Loucy (cell line): ENCODE results near the gene PUSL1.

Source experiments
- H2AFZ ChIP-seq: fragments of 200-600 bp; sonication (generic); 2 replicates; pipeline ENCODE4 v1.6.0; 2016; ENCODE audit warnings: antibody characterized with exemption, mild to moderate bottlenecking, low read length, moderate library complexity
- H3F3A ChIP-seq: fragments of 200-600 bp; 2 replicates; pipeline ENCODE4 v1.6.0; 2016; ENCODE audit warnings: antibody characterized with exemption, low read depth, mild to moderate bottlenecking
- H3K27me3 ChIP-seq: fragments of 200-600 bp; sonication (generic); 2 replicates; pipeline ENCODE4 v1.6.1; 2014; ENCODE audit warnings: low read length, mild to moderate bottlenecking; ENCODE audit not compliant: insufficient read depth, poor library complexity, severe bottlenecking
- H3K36me3 ChIP-seq: fragments of 200-600 bp; sonication (generic); 2 replicates; pipeline ENCODE4 v1.6.1; 2016; ENCODE audit warnings: low read length; ENCODE audit not compliant: insufficient read depth
- H3K4me1 ChIP-seq: fragments of 200-600 bp; sonication (generic); 2 replicates; pipeline ENCODE4 v1.5.1; 2014; ENCODE audit warnings: low read length, mild to moderate bottlenecking; ENCODE audit not compliant: insufficient read depth, poor library complexity, severe bottlenecking
- H3K4me2 ChIP-seq: fragments of 200-600 bp; sonication (generic); 2 replicates; pipeline ENCODE4 v1.6.0; 2014; ENCODE audit warnings: antibody characterized with exemption, low read length, low read depth, mild to moderate bottlenecking; ENCODE audit not compliant: poor library complexity, severe bottlenecking
- H3K4me3 ChIP-seq: fragments of 200-600 bp; sonication (generic); 2 replicates; pipeline ENCODE4 v1.5.1; 2014; ENCODE audit warnings: low read length, mild to moderate bottlenecking, mixed read lengths; ENCODE audit not compliant: poor library complexity, severe bottlenecking
- H3K79me2 ChIP-seq: fragments of 200-600 bp; sonication (generic); 2 replicates; pipeline ENCODE4 v1.6.1; 2014; ENCODE audit warnings: low read length; ENCODE audit not compliant: insufficient read depth
- H3K9ac ChIP-seq: fragments of 200-600 bp; sonication (generic); 2 replicates; pipeline ENCODE4 v1.6.0; 2014; ENCODE audit warnings: mild to moderate bottlenecking, low read depth, low read length, moderate library complexity; ENCODE audit not compliant: poor library complexity, severe bottlenecking
- H3K9me2 ChIP-seq: fragments of 200-600 bp; sonication (generic); replicated peaks from 2 replicates; pipeline ENCODE4 v1.6.1; 2016; ENCODE audit warnings: low read depth, low read length, mixed read lengths
- H3K9me3 ChIP-seq: fragments of 200-600 bp; sonication (generic); 2 replicates; pipeline ENCODE4 v1.6.1; 2014; ENCODE audit warnings: mild to moderate bottlenecking, antibody characterized with exemption, low read length, low read depth; ENCODE audit not compliant: insufficient read depth
- H4K20me1 ChIP-seq: fragments of 200-600 bp; sonication (generic); 2 replicates; pipeline ENCODE4 v1.6.0; 2014; ENCODE audit warnings: antibody characterized with exemption, low read length, mild to moderate bottlenecking; ENCODE audit not compliant: insufficient read depth, poor library complexity, severe bottlenecking
- EZH2phosphoT487 ChIP-seq: fragments of 200-600 bp; IDR thresholded peaks from 2 replicates; pipeline ENCODE4 v1.6.1; 2018; ENCODE audit warnings: antibody characterized with exemption, mild to moderate bottlenecking, moderate library complexity, borderline replicate concordance
- TF ChIP-seq, protein P1 (sequence below): fragments of 200-600 bp; sonication (generic); conservative IDR thresholded peaks from 2 replicates; pipeline ENCODE4 v1.5.1; 2014; ENCODE audit warnings: mild to moderate bottlenecking, antibody characterized with exemption, low read length

PUSL1 gene

DNA sequence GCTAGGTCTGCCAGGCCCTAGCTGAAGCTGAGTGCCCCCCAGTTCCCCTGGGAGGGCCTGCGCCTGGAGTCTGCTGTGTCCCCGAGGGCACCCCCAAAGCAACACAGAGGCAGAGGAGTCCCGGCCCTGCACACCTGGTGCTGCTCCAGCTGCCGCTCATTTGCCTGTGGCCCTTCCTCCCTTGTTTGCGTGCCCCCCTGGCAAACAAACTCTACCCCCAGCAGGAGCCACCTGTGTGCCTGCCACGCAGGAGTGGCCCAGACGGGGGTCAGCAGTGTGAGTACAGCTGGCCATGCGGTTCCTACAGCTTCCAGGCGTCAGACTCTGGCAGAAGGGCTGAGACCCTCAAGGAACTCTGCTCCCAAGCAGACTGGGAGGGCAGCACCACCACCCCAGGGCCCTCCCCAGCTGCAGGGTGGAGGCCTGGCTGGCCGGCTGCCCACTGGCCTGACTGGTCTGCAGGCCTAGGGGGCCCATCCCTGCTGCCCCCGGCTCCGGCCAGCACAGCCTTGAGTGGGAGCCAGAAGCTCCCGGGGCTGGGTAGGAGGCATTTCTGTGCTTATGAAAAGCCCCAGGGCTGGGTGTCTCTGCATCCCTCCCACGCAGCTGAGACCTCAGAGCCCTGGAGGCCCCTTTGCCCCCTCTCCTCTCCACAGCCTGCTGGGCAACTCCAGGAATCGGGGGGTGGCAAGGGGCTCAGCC is 22.1 kb downstream of the PUSL1 start:
- no peaks in the 10 kb centered on the region for H3K27me3 ChIP-seq
- H4K20me1 ChIP-seq = peaks cover 12% of the 10 kb centered on the region
- peaks cover 10% of the 10 kb centered on the region for H3K4me1 ChIP-seq
- no peaks in the 10 kb centered on the region for H3K36me3 ChIP-seq
- H3K4me2 ChIP-seq = no peak overlapping the region
- no peak for TF ChIP-seq EZH2phosphoT487
- TF ChIP-seq, protein P1, sequence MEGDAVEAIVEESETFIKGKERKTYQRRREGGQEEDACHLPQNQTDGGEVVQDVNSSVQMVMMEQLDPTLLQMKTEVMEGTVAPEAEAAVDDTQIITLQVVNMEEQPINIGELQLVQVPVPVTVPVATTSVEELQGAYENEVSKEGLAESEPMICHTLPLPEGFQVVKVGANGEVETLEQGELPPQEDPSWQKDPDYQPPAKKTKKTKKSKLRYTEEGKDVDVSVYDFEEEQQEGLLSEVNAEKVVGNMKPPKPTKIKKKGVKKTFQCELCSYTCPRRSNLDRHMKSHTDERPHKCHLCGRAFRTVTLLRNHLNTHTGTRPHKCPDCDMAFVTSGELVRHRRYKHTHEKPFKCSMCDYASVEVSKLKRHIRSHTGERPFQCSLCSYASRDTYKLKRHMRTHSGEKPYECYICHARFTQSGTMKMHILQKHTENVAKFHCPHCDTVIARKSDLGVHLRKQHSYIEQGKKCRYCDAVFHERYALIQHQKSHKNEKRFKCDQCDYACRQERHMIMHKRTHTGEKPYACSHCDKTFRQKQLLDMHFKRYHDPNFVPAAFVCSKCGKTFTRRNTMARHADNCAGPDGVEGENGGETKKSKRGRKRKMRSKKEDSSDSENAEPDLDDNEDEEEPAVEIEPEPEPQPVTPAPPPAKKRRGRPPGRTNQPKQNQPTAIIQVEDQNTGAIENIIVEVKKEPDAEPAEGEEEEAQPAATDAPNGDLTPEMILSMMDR = no peak
- H3K9ac ChIP-seq = no peak overlapping the region
- H3K9me3 ChIP-seq = no peaks in the 10 kb centered on the region
- peaks cover 12% of the 10 kb centered on the region; the same call in 1 of the 2 replicates for H3K79me2 ChIP-seq
- no peak overlapping the region for H3K4me3 ChIP-seq
- no peaks in the 10 kb centered on the region for H3K9me2 ChIP-seq
- no peaks in the 10 kb centered on the region for H3F3A ChIP-seq
- no peak overlapping the region for H2AFZ ChIP-seq

DNA sequence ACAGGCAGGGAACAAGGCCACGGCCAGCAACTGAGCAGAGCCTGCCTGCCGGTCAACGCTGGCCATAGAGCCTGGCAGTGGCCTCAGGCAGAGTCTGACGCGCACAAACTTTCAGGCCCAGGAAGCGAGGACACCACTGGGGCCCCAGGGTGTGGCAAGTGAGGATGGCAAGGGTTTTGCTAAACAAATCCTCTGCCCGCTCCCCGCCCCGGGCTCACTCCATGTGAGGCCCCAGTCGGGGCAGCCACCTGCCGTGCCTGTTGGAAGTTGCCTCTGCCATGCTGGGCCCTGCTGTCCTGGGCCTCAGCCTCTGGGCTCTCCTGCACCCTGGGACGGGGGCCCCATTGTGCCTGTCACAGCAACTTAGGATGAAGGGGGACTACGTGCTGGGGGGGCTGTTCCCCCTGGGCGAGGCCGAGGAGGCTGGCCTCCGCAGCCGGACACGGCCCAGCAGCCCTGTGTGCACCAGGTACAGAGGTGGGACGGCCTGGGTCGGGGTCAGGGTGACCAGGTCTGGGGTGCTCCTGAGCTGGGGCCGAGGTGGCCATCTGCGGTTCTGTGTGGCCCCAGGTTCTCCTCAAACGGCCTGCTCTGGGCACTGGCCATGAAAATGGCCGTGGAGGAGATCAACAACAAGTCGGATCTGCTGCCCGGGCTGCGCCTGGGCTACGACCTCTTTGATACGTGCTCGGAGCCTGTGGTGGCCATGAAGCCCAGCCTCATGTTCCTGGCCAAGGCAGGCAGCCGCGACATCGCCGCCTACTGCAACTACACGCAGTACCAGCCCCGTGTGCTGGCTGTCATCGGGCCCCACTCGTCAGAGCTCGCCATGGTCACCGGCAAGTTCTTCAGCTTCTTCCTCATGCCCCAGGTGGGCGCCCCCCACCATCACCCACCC is 22.9 kb downstream of the PUSL1 start, which contains the start of gene TAS1R3:
Gene TAS1R3, plus strand, starts transcription at position 213 of the 898 bp plus-strand sequence. Its CDS starts 66 bp downstream, at position 279.
- H3K9me3 ChIP-seq = no peaks in the 10 kb centered on the region
- peaks cover 4% of the 10 kb centered on the region; the same call in 1 of the 2 replicates for H3K79me2 ChIP-seq
- no peak within 1 kb of the TSS for H2AFZ ChIP-seq
- no peak within 1 kb of the TSS for H3K4me3 ChIP-seq
- peaks cover 4% of the 10 kb centered on the region for H4K20me1 ChIP-seq
- H3K9me2 ChIP-seq = no peaks in the 10 kb centered on the region
- H3K4me2 ChIP-seq = no peak within 1 kb of the TSS
- TF ChIP-seq, protein P1 = no peak
- TF ChIP-seq EZH2phosphoT487 = no peak
- H3K4me1 ChIP-seq = peaks cover 2% of the 10 kb centered on the region
- no peaks in the 10 kb centered on the region for H3K27me3 ChIP-seq
- H3F3A ChIP-seq = no peaks in the 10 kb centered on the region
- H3K36me3 ChIP-seq = no peaks in the 10 kb centered on the region
- no peak within 1 kb of the TSS for H3K9ac ChIP-seq

DNA sequence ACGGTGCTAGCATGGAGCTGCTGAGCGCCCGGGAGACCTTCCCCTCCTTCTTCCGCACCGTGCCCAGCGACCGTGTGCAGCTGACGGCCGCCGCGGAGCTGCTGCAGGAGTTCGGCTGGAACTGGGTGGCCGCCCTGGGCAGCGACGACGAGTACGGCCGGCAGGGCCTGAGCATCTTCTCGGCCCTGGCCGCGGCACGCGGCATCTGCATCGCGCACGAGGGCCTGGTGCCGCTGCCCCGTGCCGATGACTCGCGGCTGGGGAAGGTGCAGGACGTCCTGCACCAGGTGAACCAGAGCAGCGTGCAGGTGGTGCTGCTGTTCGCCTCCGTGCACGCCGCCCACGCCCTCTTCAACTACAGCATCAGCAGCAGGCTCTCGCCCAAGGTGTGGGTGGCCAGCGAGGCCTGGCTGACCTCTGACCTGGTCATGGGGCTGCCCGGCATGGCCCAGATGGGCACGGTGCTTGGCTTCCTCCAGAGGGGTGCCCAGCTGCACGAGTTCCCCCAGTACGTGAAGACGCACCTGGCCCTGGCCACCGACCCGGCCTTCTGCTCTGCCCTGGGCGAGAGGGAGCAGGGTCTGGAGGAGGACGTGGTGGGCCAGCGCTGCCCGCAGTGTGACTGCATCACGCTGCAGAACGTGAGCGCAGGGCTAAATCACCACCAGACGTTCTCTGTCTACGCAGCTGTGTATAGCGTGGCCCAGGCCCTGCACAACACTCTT is 23.8 kb downstream of the PUSL1 start:
- H3K27me3 ChIP-seq = no peaks in the 10 kb centered on the region
- no peak overlapping the region for H3K4me3 ChIP-seq
- no peaks in the 10 kb centered on the region for H3F3A ChIP-seq
- H3K4me2 ChIP-seq = no peak overlapping the region
- no peaks in the 10 kb centered on the region for H3K9me2 ChIP-seq
- no peak overlapping the region for H2AFZ ChIP-seq
- no peaks in the 10 kb centered on the region for H3K4me1 ChIP-seq
- H3K9ac ChIP-seq = no peak overlapping the region
- TF ChIP-seq, protein P1 = no peak
- no peak for TF ChIP-seq EZH2phosphoT487
- H4K20me1 ChIP-seq = no peaks in the 10 kb centered on the region
- H3K9me3 ChIP-seq = no peaks in the 10 kb centered on the region
- H3K79me2 ChIP-seq = no peaks in the 10 kb centered on the region
- H3K36me3 ChIP-seq = no peaks in the 10 kb centered on the region
